Activated naive CD4-positive, alpha-beta T cell (primary cell): ENCODE results near the gene SOX1.

ENCODE experiments used
- DNase-seq, 4 experiments: peaks; one replicate each; lab custom pipeline; 2025; lab: John Stamatoyannopoulos, UW

The SOX1 gene

DNA sequence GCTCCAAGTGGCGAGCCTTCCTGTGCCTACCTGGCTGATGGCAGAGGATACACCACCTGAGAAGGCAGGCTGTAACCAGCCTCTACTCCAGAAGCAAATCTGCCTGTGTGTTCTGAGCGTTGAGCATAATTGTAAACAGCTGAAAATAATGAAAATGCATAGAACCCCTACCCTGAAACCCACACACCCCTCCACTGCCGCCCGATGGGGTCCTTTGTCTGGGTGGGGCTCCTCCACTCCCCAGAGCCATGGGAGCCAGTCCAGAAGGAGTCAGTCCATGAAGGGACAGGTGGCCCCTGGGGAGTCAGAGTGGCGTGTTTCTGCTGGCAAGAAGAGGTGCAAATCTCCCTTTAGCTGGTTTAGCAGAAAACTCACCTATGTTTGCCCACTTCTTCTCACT lies 8.0 kb upstream of the SOX1 start:
- no peak for DNase-seq

DNA sequence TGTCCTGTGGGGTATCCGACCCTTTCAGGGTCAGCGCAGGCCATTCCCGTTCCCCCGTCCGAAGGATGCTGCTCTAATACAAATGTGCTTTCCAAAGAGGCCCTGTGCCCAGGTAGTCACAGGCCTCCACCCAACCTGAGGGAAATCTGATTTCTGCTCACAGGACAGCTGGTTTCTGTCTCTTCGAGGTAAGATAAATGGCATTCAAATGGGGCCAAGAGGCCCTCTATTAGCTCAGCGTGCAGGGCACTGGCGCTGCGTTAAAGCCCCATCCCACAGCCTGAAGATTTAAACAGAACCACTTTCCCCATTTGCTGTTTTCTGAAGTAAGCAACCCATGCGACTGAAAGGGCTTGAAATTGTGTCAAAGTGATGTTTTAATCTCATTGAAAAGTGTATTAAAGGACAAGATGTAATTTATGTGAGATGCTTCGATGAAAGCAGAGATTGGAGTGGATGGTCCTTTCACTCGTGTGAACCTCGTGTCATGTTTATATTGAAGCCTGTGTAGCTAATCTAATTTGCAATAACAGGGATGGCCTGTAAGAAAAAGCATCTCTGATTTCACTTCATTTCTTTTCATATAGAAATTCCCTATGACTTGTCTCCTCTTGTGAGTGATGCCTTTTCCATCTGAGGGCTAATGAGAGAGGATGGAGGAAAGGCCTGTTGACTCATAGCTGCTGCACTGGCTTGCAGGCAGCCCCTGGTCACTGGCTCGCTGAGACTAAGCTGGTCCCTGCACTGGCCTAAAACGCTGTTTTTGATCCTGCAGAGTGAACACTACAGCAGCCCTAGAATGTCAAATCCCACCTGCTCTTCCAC lies 7.3 kb upstream of the SOX1 start:
- DNase-seq = no peak

DNA sequence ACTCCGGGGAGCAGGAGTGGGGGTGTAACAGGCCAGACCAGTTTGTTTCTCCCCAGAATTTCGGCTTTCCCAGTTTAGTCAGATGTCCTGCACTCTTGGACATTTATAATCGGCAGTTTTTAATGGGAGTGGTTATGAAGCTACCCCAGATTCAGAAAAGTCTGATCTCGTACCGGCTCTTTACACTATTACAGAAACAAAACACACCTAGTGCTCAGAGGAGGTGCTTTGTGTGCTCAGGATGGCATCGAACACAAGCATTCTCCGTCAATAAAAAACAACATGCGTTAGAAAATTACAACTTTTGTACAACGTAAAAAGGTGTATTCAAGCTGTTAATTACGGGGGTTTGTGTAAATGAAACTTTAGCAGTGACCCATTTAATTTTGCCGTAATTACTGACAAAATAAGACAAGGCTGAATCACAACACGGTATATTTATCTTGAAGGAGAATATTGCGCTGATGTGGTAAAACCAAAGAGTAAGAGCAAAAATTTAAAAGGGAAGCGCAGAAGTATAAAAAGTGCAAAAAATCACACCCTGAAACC lies 6.6 kb upstream of the SOX1 start:
- no peak for DNase-seq

DNA sequence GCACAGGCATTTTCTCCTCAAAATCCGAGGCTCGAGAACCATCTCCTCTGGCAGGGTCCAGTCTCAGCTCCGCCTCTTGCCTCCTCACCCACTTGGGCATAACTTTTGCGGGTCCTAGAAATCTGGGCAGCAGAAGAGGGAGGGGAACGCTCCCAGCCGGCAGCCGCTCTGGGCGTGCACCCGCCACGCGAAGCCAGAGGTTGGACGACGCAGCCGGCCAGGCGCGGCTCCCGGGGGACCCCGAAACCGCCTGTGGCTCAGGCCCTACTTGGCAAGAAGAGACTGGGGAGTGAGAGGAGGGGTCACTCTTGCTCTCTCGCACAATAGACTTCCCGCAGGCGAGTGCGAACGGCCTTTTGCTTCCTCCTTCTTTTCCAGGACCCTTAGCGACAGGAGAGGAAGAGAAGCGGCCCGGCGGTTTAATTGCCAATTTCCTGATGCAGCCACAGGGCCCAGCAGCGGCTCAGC lies 6.0 kb upstream of the SOX1 start:
- no peak for DNase-seq

DNA sequence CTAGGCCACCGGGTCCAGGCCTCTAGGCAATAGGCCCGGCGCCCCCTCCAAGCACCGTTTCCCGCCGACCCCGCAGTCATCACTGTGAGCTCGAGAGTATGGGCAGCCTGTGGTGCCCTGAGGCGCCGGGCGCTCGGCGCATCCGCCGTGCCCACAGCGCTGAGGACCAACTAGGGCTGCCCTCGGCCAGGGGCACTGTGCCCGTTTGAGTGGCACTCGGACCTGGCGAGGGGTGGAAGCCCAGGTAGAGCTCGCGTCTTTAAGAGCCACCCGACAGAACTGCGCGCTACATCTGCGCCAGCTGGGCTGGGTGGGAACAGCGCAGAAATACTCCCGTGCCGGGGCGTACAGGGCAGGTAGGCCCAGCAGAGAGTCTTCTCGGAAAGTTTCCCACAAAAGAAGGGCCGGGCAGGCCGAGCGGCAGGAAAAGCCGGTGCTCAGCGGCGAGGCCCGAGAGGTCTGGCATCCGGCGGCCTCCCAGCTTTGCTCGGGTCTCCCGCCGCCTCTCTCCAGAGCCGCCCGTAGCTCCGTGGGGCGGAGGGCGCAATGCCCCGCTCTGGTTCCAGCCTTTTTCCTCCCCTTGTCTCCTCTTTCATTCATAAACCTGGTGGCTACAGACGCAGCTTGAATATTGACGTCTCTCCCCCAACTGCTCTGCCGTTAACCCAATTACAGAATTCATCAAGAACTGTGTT lies 5.4 kb upstream of the SOX1 start:
- DNase-seq = no peak

DNA sequence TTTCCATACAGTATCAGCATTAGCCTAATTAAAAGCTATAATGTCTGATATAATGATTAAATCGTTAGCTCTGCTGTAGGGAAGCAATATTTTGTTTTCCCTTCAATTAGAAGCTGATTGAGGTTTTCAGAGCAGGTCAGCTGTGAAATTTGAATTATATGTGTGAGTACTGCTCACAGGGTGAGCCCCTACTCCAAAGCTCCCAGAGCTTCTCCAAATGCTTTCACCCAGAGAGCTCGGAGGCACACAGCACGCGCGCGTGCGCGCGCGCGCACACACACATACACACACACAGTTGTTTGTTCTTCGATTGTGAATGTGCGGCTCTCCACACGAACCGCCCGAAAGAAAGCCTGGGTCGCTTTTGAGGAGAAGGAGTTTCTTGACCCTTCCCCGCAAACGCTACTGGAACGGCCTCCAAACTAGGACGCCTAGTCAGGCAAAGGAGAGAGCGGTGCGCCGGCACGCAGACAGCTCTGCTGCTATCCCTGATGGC lies 4.8 kb upstream of the SOX1 start:
- DNase-seq = no peak

DNA sequence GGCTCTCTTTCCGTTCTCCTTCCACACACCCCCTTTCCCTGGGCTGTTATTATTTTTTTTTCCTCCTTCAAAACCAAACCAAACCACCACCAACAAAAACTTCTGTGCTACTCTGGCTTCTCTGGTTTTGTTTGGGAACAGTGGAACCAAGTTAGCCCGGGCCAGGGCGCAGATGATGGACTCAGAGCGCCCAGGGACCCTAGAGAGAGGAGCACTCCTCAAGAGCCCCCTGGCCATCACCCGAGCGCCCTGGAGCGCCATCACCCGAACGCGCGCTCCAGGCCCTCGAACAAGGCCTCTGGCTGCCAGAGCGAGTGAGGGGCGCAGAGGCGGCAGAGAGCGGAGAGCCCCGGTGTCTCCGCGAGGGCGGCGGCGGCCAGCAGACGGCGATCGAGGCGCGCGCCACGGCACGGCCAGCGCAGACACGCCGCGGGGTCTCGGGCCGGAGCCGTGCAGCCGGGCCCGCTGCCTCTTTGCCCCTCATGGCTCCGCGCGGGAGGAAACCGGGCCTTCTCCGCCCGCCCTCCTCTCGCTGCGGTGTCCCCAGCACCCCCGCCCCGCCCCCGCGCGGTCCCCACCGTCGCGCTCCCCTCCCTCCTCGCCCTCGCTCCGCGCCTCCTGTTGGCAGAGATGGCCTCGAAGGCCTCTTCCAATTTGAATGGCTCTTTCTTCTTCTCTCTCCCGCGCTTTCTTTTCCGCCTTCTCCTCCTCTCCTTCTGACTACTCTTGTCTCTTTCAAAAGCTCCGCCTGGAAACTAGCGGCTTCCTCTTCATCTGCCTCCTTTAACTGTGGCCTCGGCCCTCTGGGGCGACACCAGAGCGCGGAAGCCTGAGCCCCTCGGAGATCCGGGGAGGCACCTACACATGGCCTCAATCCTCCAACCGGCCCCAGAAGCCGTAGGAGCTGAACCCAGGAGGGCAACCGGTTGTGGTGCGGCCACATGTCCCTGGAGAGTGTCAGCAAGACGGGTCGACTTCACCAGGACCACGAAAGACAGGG lies 4.1 kb upstream of the SOX1 start:
- no peak for DNase-seq

DNA sequence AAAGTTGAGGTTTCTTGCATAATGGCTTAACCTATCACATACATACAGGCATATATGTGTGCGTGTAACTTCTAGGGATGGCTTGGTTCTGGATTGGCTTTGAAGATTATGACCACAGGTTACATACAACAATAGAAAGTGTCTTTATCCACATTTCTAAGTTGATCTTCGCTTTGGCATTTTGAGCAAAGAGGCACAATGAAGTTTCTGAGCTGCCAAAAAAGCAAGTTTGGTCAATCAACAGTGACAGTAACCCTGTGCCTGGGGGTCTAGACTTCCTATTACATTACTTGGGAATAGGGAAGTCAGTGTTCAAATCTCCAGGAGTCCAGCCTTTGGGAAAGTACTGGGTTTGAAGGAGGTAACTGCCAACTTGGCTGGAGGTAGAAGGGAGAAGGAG lies 3.1 kb upstream of the SOX1 start:
- DNase-seq = no peak

DNA sequence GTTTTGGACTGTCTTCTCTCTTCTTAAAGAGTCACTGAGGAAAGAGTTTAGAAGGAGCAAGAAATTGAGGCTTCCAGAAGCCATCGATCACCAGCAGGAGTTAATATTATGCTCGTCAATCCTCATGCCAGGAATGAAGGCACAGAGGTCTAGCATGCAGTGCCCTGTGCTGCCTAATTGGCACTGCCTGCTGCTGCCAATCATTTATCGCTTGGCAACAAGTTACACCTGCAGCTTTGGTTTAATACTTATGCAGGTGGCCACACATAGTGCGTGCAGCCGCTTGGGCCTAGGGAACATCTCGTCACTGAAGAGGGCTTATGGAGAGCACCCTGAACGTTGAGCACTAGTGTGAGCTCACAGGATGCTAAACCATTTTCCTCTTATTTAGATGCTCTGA lies 2.7 kb upstream of the SOX1 start:
- DNase-seq = no peak

DNA sequence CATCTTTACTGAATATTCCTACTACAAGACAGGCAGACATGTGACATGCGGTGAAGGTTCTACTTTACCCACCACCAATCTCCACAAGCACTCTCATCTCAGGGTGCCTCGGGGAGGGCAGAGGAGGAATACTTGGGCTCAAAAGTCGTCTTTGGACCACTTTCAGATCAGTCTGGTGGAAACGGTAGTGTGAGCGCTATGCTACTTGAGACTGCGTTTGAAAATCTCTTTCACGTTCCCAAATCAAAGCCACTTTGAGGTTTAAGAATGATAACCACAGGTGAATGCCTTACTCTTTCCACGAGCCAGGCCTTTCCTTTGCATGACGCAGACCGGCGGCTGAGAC lies 1.5 kb upstream of the SOX1 start:
- DNase-seq = no peak

DNA sequence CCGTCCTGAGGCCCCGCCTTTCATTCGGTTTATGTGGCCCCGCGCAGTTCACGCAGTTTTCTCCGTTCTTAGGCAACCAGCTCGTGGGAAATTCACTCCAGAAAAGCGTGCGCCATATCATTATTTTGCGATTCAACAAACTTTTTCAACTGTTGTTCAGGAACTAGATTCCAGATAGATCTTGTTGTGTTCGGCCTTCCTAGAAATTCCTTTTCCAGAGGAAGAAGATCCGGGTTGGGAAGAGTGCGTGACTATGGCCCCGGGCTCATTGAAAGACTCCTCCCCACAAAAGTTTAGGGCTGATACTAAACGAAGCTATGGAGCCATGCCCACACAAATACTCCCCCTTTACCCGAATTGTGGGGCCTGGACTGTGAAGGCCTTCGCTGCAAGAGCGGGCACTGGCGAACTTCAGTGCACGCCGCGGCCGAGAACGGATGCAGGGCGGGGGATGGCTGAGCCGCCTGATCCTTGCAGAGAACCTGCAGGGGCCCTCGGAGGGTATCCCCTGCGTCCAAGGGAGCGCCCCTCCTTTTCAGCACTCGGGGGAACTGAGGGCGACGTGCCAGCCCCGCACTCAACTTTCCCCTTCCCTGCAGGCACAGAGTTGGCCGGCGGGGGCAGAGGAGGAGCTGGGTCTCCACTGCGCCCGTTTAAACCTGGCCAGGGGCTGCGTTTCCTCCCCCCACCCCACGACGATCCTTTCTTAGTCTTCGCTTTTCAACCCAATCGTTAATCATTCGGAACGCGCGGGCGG lies 904 bp upstream of the SOX1 start:
- no peak for DNase-seq

DNA sequence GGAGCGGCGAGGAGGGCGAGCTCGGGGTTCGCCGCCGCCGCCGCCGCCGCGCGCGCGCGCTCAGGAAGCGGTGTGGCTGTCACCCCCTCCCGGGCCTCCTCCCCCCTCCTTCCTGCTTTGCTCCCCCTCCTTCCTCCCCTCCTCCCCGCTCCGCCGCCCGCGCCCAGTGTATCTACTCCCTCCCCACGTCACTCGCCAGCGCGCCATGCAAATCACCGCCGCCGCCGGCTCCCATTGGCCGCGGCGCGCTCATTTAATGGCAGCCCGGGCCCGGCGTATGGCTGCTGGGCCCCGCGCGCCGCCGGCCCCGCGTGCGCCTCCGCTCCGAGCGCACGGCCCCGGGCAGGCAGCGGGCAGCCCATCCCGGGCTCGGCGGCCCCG lies 335 bp upstream of the SOX1 start:
- DNase-seq = peak in 2 of 4 experiments; percentile 33 to 69

DNA sequence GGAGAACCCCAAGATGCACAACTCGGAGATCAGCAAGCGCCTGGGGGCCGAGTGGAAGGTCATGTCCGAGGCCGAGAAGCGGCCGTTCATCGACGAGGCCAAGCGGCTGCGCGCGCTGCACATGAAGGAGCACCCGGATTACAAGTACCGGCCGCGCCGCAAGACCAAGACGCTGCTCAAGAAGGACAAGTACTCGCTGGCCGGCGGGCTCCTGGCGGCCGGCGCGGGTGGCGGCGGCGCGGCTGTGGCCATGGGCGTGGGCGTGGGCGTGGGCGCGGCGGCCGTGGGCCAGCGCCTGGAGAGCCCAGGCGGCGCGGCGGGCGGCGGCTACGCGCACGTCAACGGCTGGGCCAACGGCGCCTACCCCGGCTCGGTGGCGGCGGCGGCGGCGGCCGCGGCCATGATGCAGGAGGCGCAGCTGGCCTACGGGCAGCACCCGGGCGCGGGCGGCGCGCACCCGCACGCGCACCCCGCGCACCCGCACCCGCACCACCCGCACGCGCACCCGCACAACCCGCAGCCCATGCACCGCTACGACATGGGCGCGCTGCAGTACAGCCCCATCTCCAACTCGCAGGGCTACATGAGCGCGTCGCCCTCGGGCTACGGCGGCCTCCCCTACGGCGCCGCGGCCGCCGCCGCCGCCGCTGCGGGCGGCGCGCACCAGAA lies 1.1 kb downstream of the SOX1 start:
- DNase-seq = no peak

DNA sequence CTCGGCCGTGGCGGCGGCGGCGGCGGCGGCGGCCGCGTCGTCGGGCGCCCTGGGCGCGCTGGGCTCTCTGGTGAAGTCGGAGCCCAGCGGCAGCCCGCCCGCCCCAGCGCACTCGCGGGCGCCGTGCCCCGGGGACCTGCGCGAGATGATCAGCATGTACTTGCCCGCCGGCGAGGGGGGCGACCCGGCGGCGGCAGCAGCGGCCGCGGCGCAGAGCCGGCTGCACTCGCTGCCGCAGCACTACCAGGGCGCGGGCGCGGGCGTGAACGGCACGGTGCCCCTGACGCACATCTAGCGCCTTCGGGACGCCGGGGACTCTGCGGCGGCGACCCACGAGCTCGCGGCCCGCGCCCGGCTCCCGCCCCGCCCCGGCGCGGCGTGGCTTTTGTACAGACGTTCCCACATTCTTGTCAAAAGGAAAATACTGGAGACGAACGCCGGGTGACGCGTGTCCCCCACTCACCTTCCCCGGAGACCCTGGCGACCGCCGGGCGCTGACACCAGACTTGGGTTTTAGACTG lies 1.7 kb downstream of the SOX1 start:
- DNase-seq = no peak

DNA sequence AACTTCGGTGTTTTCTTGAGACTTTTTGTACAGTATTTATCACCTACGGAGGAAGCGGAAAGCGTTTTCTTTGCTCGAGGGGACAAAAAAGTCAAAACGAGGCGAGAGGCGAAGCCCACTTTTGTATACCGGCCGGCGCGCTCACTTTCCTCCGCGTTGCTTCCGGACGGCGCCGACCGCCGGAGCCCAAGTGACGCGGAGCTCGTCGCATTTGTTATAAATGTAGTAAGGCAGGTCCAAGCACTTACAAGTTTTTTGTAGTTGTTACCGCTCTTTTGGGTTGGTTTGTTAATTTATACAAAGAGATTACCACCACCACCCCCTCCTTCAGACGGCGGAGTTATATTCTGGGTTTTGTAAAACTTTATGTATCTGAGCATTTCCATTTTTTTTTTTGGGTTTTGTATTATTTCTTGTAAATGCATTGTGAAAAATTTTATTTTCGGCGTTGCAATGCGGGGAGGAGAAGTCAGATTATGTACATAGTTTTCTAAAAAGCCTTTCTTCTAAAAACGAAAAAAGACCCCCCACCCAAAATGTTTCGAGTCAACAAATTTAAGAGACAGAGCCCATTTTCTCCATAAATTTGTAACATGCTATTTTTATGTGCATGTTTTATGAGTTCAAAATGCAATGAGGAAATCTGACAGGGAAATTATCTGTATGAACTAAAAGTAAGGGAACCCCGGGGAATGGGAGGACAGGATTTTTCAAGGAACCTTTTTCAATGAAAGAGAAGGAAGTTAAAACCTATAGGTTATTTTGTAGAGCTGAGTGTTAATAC lies 2.3 kb downstream of the SOX1 start:
- DNase-seq = no peak

DNA sequence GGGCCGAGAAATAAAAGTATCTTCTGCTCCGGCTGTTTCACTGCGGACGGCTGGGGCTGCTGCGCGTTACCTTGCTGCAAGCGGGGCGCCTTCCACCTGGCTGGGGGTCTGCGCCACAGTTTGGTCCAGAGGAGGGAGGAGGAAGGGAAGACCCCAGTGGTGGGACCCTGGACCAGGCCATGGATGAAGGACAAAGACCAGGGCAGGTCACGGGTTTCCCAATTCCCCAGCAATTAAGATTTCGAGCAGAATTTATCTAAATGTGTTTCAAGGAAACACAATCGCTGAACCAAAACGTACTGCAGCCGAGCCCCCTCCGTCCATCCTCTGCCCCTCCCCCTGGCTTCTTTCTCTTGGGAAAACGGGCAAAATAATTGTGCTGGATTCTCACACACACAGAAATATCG lies 2.9 kb downstream of the SOX1 start:
- DNase-seq = no peak

DNA sequence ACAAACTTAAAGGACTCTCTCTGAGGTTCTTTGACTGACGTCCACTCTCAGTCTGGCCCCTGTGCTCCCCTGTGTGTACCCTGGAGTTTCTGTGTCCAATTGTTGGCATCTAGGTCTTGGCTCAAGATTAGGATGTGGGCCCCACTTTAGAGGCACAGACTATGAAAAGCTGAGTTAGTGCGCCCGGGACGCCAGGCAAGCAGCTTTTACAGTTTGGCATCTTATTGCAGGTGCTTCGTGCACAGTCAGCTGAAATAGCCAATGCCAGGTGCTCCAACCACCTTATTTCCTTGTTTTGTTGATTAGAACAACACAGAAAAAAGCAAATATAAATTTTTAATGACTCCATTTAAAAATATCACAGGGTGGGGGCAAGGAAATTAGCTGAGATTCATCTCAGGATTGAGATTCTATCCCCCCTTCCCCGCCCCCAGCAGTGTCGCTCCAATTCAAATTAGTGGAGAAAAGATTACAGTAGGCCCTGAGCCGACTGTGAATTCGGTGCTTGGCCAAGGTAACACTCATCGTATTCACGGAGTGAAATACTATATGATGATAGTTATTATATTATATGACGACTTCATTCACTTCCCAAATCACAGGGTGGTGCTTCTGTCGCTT lies 4.3 kb downstream of the SOX1 start:
- DNase-seq = no peak

DNA sequence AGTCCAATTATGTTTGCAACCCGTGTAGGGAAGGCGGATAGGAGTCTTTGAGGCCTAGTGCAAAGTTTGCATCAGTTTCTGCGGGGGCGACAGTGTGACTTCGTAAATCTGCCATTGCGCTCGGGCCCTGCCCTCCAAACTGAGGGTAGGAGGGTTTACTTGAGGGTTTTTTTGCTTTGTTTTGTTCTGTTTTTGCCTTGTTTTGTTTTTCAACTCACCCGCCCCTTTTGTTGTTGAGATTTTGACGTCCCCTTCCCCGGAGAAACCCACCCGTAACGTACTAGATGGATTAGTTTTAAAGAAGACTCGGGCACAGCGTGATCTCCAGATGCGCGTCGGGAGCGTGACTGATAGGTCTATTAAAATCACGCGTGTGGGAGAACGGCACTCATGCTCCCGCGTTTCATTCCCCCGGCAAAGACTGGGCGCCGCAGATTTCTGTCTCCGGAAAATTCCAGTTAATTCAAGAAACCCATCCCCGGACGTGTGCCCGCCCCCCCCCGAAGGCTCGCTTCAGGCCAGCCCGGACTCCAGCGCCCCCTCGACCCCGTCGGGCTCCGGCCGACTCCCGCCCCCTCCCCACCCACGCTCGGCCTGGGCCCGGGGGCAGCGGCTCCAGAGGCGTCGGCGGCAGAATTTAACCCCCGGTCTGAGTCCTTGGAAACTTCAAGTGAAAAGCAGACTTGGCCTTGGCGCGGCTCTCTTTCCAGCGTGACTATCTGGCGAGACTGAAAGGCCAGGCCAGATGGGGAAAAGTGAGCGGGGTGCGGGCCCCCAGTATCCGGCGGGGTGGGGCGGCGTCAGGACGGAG lies 5.0 kb downstream of the SOX1 start:
- no peak for DNase-seq
